GM12878 (cell line): ENCODE results near the gene NR1D2. TPM values are rescaled to one million over a fixed set of nuclear protein-coding genes. Genes with fewer than 3 reads are reported as not detected.
A peak's percentile ranks its signal among the peaks of the same experiment; 100 is the strongest.
"Not testable (repeated sequence)": the region's sequence is repeated elsewhere in the genome, so short reads cannot be mapped to it uniquely, and the experiment has no call there.

Source experiments
- ATAC-seq: fragments of 200-7000 bp; cut with Tn5 transposase; 3 replicates; pipeline ENCODE4 v1.9.1; 2020; ENCODE audit warnings: mild to moderate bottlenecking, moderate library complexity
- BruUV-seq: library from RNA; stranded (reverse); fragments of 400-500 nt; replicated peaks from 2 replicates; lab custom pipeline; 2021; lab: Mats Ljungman, UMichigan
- CTCF ChIA-PET: fragments of 300-600 bp; sonication (Branson Sonifier 250); formaldehyde crosslinking; extraction: SDS; loops from one replicate; lab custom pipeline; 2021; ENCODE audit warnings: inconsistent platforms; lab: Yijun Ruan, JAX
- POLR2A ChIA-PET: fragments of 350-600 bp; formaldehyde crosslinking; extraction: SDS; loops from one replicate; lab custom pipeline; 2021; ENCODE audit warnings: inconsistent platforms; lab: Charles Lee
- RAD21 ChIA-PET: fragments of 300-600 bp; sonication (Branson Sonifier 250); formaldehyde crosslinking; loops from one replicate; lab custom pipeline; 2023; ENCODE audit warnings: antibody characterized with exemption; ENCODE audit not compliant: unreplicated experiment; lab: Charles Lee
- SMC1A ChIA-PET: fragments of 300-600 bp; sonication (Branson Sonifier 250); formaldehyde crosslinking; loops from one replicate; lab custom pipeline; 2023; ENCODE audit not compliant: unreplicated experiment, uncharacterized antibody; lab: Charles Lee
- DNase-seq: peaks from one replicate; pipeline ENCODE4 v3.0.0-alpha.2; 2011; ENCODE audit warnings: low read depth, low spot score
- FAIRE-seq: peaks from 3 replicates; lab custom pipeline; 2011; peaks lifted over from hg19 to GRCh38; lab: Jason Lieb, UNC
- H2AFZ ChIP-seq: 2 replicates; pipeline ENCODE4 v1.6.0; 2011; ENCODE audit warnings: low read depth, low read length, control low read depth; ENCODE audit not compliant: control insufficient read depth
- H3K27ac ChIP-seq: 2 replicates; pipeline ENCODE4 v1.5.1; 2011; ENCODE audit warnings: control low read depth; ENCODE audit not compliant: control insufficient read depth, insufficient read depth
- H3K27me3 ChIP-seq, 2 experiments: replicated peaks in 1 of 2; 2 replicates each; pipeline versions ENCODE4 v1.6.0 to v1.6.1; 2011; ENCODE audit warnings: low read length in 1 of 2; ENCODE audit not compliant: control insufficient read depth in 2 of 2, insufficient read depth in 2 of 2
- H3K36me3 ChIP-seq, 2 experiments: 2 replicates each; pipeline ENCODE4 v1.5.1; 2011; ENCODE audit warnings: low read length in 1 of 2; ENCODE audit not compliant: control insufficient read depth in 2 of 2, insufficient read depth in 2 of 2
- H3K4me1 ChIP-seq: 2 replicates; pipeline ENCODE4 v1.6.1; 2011; ENCODE audit warnings: mild to moderate bottlenecking, low read length, moderate library complexity, mixed read lengths; ENCODE audit not compliant: control insufficient read depth, insufficient read depth
- H3K4me2 ChIP-seq: 2 replicates; pipeline ENCODE4 v1.6.0; 2011; ENCODE audit warnings: control low read depth; ENCODE audit not compliant: control insufficient read depth, insufficient read depth
- H3K4me3 ChIP-seq: fragments of 200-600 bp; sonication (generic); 2 replicates; pipeline ENCODE4 v1.5.1; 2016
- H3K79me2 ChIP-seq: 2 replicates; pipeline ENCODE4 v1.6.0; 2011; ENCODE audit warnings: low read length; ENCODE audit not compliant: control insufficient read depth, insufficient read depth
- H3K9ac ChIP-seq: 2 replicates; pipeline ENCODE4 v1.8.0; 2011; ENCODE audit warnings: low read length, control low read depth, mixed read lengths; ENCODE audit not compliant: control insufficient read depth, insufficient read depth
- H3K9me3 ChIP-seq: replicated peaks from 3 replicates; pipeline ENCODE4 v1.5.1; 2011; ENCODE audit warnings: mild to moderate bottlenecking, low read length; ENCODE audit not compliant: control insufficient read depth, insufficient read depth
- H4K20me1 ChIP-seq: 2 replicates; pipeline ENCODE4 v1.6.0; 2011; ENCODE audit not compliant: control insufficient read depth, insufficient read depth
- SPI1 ChIP-seq: IDR thresholded peaks from 2 replicates; pipeline ENCODE4 v1.6.1; 2011; ENCODE audit warnings: low read depth, mild to moderate bottlenecking, low read length, moderate library complexity, borderline replicate concordance; ENCODE audit not compliant: insufficient read depth
- ZNF622 ChIP-seq: fragments of 450-650 bp; IDR thresholded peaks from 2 replicates; pipeline ENCODE4 v1.6.1; 2017; ENCODE audit warnings: mild to moderate bottlenecking, inconsistent platforms
- WGBS: methylation state at CpG from one replicate; pipeline ENCODE4 v1.1.6; 2016; ENCODE audit warnings: low lambda C conversion rate; ENCODE audit not compliant: insufficient replicate concordance, insufficient coverage; ENCODE audit errors: missing lambda C conversion rate; 5-methylcytosine and 5-hydroxymethylcytosine counted together
- in situ Hi-C: fragments of 300-500 bp; cut with MboI; formaldehyde crosslinking; loops from 9 replicates; pipeline ENCODE4 v1.14.3; 2018; ENCODE audit warnings: mixed read lengths
- intact Hi-C: fragments of 100-400 bp; cut with micrococcal nuclease; formaldehyde crosslinking; loops from one replicate; pipeline ENCODE4 v1.14.2; 2022; ENCODE audit not compliant: unreplicated experiment
- polyA plus RNA-seq, 11 experiments: library from polyadenylated mRNA; depleted of rRNA in 4 of 11; unstranded in 6 of 11; stranded (reverse) in 5 of 11; fragments of >200 nt; fragmentation: Nextera tagmentation in 4 of 11; fragmentation: Illumina TruSeq in 1 of 11; extraction: Ambion mirVana in 4 of 11; extraction: Trizol in 1 of 11; gene quantifications; 1 replicate in 1 of 11; 2 replicates in 10 of 11; pipeline versions ENCODE4 v1.2.1 to v1.2.3, GENCODE V29; 2011 to 2016; ENCODE audit warnings: inconsistent platforms in 2 of 11, missing spikeins in 2 of 11, low read depth in 1 of 11
- total RNA-seq, 4 experiments: library from RNA; depleted of rRNA in 3 of 4; stranded (reverse); fragments of >200 nt in 3 of 4; fragmentation: Illumina TruSeq in 1 of 4; extraction: Trizol in 1 of 4; gene quantifications; 2 replicates each; pipeline versions ENCODE4 v1.2.1 to v1.2.3, GENCODE V29; 2013 to 2021
- TF ChIP-seq, protein P1 (sequence below): fragments of 450-650 bp; IDR thresholded peaks from 2 replicates; pipeline ENCODE4 v1.6.1; 2016; ENCODE audit warnings: mild to moderate bottlenecking

Gene NR1D2
- total and polyA plus RNA-seq, 10 of the 15 experiments (the other 5 are each of a cell fraction or from before 2014, with no cell fraction given): 0.67 to 5.3 (median 2.6) TPM

DNA sequence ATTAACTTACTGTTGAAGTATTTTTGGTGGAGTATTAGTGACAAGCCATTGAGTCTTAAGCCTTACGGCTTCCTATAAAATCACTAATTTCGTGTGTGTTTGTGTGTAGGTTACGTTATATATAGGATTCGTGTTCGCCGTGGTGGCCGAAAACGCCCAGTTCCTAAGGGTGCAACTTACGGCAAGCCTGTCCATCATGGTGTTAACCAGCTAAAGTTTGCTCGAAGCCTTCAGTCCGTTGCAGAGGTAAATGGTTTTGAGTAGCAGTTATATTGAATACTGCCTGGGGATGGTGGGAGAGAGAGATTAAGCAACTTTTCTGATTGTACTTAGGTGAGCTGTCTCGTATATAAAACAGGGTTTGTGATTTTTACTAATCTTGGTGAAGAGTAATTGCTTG lies 26.8 kb upstream of the NR1D2 start:
- H3K4me1 ChIP-seq, ATAC-seq, H3K27me3 ChIP-seq, BruUV-seq, DNase-seq, FAIRE-seq, in situ Hi-C loops, H3K9me3 ChIP-seq, H4K20me1 ChIP-seq, H2AFZ ChIP-seq, intact Hi-C loops: not testable (repeated sequence)
- Histone ChIP-seq H3K36me3 (peaks cover 0 to 28% of the 10 kb centered on the region in 2 experiments; a peak in 2 of 4 replicates), H3K9ac (peak overlapping the region; percentile 98), H3K27ac (peak overlapping the region; percentile 95), H3K79me2 (peaks cover 57% of the 10 kb centered on the region), H3K4me2 (peak overlapping the region; percentile 90), H3K4me3 (peak overlapping the region; percentile 100)
- RAD21 ChIA-PET: interaction anchor here (0.7 to 3.1 kb wide), 7 partner anchors 26 to 269 kb away, joined by 3 to 18 read pairs (median 3); no protein-coding TSS in a partner anchor
- SMC1A ChIA-PET: interaction anchor here (0.9 to 4.1 kb wide), 15 partner anchors 20 to 256 kb away, joined by 3 to 18 read pairs (median 6); no protein-coding TSS in a partner anchor
- POLR2A ChIA-PET: interaction anchor here (1.1 to 2.6 kb wide), 6 partner anchors 26 to 111 kb away, joined by 3 to 11 read pairs (median 7); no protein-coding TSS in a partner anchor
- WGBS: 1% methylated on average over 12 of the region's 12 CpGs
- CTCF ChIA-PET: interaction anchor here (0.9 to 3.0 kb wide), 9 partner anchors 8 to 84 kb away, joined by 3 to 19 read pairs (median 5); no protein-coding TSS in a partner anchor
- TF ChIP-seq, protein P1, sequence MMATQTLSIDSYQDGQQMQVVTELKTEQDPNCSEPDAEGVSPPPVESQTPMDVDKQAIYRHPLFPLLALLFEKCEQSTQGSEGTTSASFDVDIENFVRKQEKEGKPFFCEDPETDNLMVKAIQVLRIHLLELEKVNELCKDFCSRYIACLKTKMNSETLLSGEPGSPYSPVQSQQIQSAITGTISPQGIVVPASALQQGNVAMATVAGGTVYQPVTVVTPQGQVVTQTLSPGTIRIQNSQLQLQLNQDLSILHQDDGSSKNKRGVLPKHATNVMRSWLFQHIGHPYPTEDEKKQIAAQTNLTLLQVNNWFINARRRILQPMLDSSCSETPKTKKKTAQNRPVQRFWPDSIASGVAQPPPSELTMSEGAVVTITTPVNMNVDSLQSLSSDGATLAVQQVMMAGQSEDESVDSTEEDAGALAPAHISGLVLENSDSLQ: peak; percentile 73

DNA sequence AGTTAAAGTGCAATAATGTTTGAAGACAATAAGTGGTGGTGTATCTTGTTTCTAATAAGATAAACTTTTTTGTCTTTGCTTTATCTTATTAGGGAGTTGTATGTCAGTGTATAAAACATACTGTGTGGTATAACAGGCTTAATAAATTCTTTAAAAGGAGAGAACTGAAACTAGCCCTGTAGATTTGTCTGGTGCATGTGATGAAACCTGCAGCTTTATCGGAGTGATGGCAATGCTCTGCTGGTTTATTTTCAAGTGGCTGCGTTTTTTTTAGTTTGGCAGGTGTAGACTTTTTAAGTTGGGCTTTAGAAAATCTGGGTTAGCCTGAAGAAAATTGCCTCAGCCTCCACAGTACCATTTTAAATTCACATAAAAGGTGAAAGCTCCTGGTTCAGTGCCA lies 25.5 kb upstream of the NR1D2 start:
- FAIRE-seq: no peak
- in situ Hi-C loops: no loop called here
- SMC1A ChIA-PET: interaction anchor here (0.9 to 3.4 kb wide), 6 partner anchors 25 to 109 kb away, joined by 3 to 18 read pairs (median 8); no protein-coding TSS in a partner anchor
- RAD21 ChIA-PET: interaction anchor here (0.8 to 2.6 kb wide), 5 partner anchors 27 to 111 kb away, joined by 3 to 10 read pairs (median 3); no protein-coding TSS in a partner anchor
- Histone ChIP-seq H3K9me3 (no peaks in the 10 kb centered on the region), H3K9ac (no peak overlapping the region), H3K4me1 (peaks cover 3% of the 10 kb centered on the region), H4K20me1 (peaks cover 5% of the 10 kb centered on the region; the same call in 1 of the 2 replicates), H3K4me2 (peak overlapping the region; percentile 12; the same call in 1 of the 2 replicates), H3K27ac (no peak overlapping the region), H3K36me3 (peaks cover 0 to 28% of the 10 kb centered on the region in 2 experiments; a peak in 2 of 4 replicates), H3K27me3 (no peaks in the 10 kb centered on the region)
- CTCF ChIA-PET: interaction anchor here (0.9 to 3.0 kb wide), 6 partner anchors 10 to 86 kb away, joined by 3 to 19 read pairs (median 6); no protein-coding TSS in a partner anchor
- POLR2A ChIA-PET: interaction anchor here (0.6 to 0.9 kb wide), 2 partner anchors 8 to 27 kb away, joined by 3 to 4 read pairs; no protein-coding TSS in a partner anchor
- DNase-seq: no peak
- TF ChIP-seq ZNF622 (no peak), SPI1 (peak; percentile 36; the same call in 1 of the 2 replicates)
- TF ChIP-seq, all 136 proteins: peak for 1
- H3K4me3 ChIP-seq: peak overlapping the region; percentile 100; the same call in 1 of the 2 replicates
- BruUV-seq: no TSS peak
- WGBS: 52% methylated on average over 2 of the region's 2 CpGs
- peaks cover 48% of the 10 kb centered on the region for H3K79me2 ChIP-seq
- no peak overlapping the region for H2AFZ ChIP-seq
- ATAC-seq: no peak
- intact Hi-C loops: no loop called here
